ENCODE measurements around the gene THAP11.
A peak's percentile ranks its signal among the peaks of the same experiment; 100 is the strongest.
"Not testable (repeated sequence)": the region's sequence is repeated elsewhere in the genome, so short reads cannot be mapped to it uniquely, and the experiment has no call there.

Gene THAP11

GRCh38 chr16:67837811-67838210 lies 4.3 kb upstream of the THAP11 start:
- DNase-seq: no peak

GRCh38 chr16:67841198-67841815 lies 813 bp upstream of the THAP11 start:
- no peak for DNase-seq

GRCh38 chr16:67842509-67843342 lies 606 bp downstream of the THAP11 start:
- no peak for DNase-seq

- no peak for DNase-seq
Observed at GRCh38 chr16:67843343-67843765, 1.2 kb downstream of the THAP11 start.

GRCh38 chr16:67844497-67844896 lies 2.4 kb downstream of the THAP11 start:
- DNase-seq: no peak

GRCh38 chr16:67845291-67846062 lies 3.4 kb downstream of the THAP11 start:
- no peak for DNase-seq

GRCh38 chr16:67846063-67846319 lies 3.9 kb downstream of the THAP11 start:
- no peak for DNase-seq

- peak; percentile 90 for DNase-seq
Observed at GRCh38 chr16:67846320-67847063, 4.4 kb downstream of the THAP11 start, which contains the start of gene NUTF2. NUTF2 (plus strand) TSS chr16:67846933; CDS start chr16:67865131, 18,198 bp downstream.

GRCh38 chr16:67847064-67847861 lies 5.1 kb downstream of the THAP11 start, which contains the start of gene CENPT:
CENPT (minus strand) TSS chr16:67847693; CDS start chr16:67833859, 13,834 bp downstream.
- DNase-seq: no peak

GRCh38 chr16:67848118-67848517 lies 6.0 kb downstream of the THAP11 start:
- no peak for DNase-seq

GRCh38 chr16:67853670-67854069 lies 11.6 kb downstream of the THAP11 start:
- no peak for DNase-seq

GRCh38 chr16:67855789-67856188 lies 13.7 kb downstream of the THAP11 start:
- no peak for DNase-seq

GRCh38 chr16:67856927-67857546 lies 14.9 kb downstream of the THAP11 start:
- DNase-seq: no peak

GRCh38 chr16:67857547-67858233 lies 15.6 kb downstream of the THAP11 start:
- no peak for DNase-seq

GRCh38 chr16:67858500-67858899 lies 16.4 kb downstream of the THAP11 start:
- DNase-seq: no peak

GRCh38 chr16:67860589-67861398 lies 18.7 kb downstream of the THAP11 start:
- DNase-seq: no peak

GRCh38 chr16:67861877-67862276 lies 19.8 kb downstream of the THAP11 start:
- DNase-seq: no peak

- no peak for DNase-seq
Observed at GRCh38 chr16:67862623-67863583, 20.8 kb downstream of the THAP11 start.

- DNase-seq: not testable (repeated sequence)
Observed at GRCh38 chr16:67864044-67864443, 21.9 kb downstream of the THAP11 start.
